IPS-NIHi11 (cell line): Measurements from ENCODE around the gene RMND5B.
"Not testable (repeated sequence)": the region's sequence is repeated elsewhere in the genome, so short reads cannot be mapped to it uniquely, and the experiment has no call there.

Source experiments
- DNase-seq: peaks from one replicate; pipeline ENCODE4 v3.0.0; 2012; ENCODE audit warnings: mixed read lengths, low spot score

The RMND5B gene

DNA sequence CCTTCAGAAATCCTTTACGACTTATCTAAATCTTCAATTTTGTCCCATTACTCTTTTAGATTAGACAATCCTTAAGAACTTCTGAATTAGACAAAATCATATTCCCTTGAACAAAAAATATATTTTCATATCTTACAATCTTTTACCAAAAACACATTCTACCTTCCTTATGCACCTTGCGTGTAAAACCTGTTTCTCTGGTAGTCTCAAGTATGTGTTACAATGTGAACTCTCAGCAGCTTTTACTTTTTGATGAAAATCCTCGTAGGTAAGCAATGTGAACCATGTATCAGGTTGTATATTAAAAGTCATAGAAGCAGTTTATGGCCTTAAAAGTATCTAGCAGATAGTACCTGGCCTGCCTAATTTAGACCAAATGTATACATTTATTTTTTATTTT, 43.6 kb downstream of the RMND5B start:
- no peak for DNase-seq

GRCh38 chr5:178176791-178177190, 46.0 kb downstream of the RMND5B start:
- DNase-seq = no peak

GRCh38 chr5:178177569-178177968, 46.8 kb downstream of the RMND5B start:
- no peak for DNase-seq

- peak; percentile 64 for DNase-seq
These were observed 49.5 kb downstream of the RMND5B start for GRCh38 chr5:178180141-178180863.

DNA sequence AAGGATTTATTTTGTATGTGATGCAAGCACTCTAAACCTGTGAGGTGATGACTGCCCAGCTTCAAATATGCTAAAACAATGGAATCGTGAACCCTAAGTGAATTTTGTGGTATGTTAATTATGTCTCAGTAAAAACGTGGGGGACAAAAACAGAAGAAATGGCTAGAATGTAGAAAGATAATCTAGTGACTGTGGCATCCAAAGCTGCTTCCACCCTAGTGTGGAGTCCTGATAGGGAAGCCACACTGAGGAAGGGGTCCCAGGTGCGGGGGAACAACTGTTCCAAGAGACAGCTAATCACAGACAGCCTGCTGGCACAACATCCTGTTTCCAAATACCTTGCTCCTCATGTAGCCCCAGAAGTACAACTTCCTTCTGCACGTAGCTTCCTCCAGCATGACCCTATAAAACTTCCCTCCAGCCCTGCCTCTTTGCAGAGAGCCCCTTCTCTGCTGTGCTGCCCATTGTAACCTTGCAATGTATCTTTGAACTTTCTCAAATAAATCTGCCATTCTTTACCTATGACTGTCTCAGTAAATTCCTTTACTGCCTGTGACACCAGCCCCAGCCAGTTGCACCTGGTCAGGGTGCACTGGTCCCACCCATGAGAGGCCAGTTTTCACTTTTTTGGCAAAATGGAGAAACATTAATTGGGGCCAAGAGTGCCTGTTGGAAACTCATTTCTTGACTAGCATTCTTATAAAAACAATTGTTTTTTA, 51.5 kb downstream of the RMND5B start:
- DNase-seq = no peak

GRCh38 chr5:178186427-178186826, 55.6 kb downstream of the RMND5B start:
- DNase-seq = no peak

GRCh38 chr5:178187014-178187413, 56.2 kb downstream of the RMND5B start, which contains the start of gene GMCL2:
Gene GMCL2, minus strand, starts transcription at chr5:178187371. Its CDS starts 72 bp downstream, at chr5:178187299.
- no peak for DNase-seq

DNA sequence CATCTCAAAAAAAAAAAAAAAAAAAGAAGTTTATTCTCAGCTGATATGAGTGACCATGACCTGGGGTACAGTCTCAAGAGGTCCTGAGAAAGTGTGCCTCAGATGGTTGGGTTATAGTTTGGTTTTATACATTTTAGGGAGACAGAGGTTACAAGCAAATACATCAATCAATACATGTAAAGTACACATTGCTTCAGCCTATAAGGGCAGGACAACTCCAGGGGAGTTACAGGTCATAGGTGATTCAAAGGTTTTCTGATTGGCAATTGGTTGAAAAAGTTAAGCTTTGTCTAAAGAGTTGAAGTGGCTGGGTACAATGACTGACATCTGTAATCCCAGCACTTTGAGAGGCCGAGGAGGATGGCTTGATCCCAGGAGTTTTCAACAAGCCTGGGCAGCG, 58.6 kb downstream of the RMND5B start:
- no peak for DNase-seq

DNA sequence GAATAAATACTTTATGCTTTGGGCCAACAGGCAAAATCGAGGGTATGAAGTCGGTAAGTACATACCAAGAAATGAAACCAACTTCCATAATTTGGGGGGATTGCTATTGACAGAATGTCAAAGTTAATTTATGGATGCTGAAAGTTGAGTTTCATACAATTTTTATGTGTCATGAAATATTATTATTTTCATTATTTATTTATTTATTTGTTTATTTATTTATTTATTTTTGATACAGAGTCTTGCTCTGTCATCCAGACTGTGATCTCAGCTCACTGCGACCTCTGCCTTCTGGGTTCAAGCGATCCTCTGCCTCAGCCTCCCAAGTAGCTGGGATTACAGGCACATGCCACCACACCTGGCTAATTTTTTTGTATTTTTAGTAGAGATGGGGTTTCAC, 60.8 kb downstream of the RMND5B start:
- no peak for DNase-seq

DNA sequence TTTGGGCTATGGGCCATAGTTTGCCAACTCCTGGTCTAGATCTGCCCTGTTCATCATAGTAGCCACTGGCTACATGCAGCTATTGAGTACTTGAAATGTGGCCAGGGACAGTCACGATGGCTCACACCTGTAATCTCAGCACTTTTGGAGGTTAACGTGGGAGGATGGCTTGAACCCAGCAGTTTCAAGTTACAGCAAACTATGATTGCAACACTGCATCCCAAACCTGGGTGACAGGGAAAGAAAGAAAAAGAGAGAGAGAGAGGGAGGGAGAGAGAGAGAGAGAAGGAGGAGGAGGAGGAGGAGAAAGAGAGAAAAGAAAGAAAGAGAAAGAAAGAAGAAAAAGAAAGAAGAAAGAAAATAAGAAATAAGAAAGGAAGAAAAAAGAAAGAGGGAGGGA, 61.4 kb downstream of the RMND5B start:
- no peak for DNase-seq

DNA sequence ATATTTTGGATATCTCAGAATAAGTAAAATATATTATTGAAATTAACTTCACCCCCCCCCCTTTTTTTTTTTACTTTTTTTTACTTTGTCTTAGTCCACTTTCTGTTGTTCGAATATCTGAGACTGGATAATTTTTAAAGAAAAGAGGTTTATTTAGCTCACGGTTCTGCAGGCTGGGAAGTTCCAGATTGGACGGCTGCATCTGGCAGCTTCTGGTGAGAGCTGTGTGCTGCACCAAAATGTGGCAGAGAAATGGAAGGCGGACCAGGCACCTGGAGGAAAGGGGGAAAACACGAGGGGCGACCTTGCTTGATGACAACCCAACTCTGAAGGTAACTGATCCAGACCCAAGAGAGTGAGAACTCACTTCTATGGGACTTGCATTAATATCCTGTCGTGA, 62.0 kb downstream of the RMND5B start:
- no peak for DNase-seq

DNA sequence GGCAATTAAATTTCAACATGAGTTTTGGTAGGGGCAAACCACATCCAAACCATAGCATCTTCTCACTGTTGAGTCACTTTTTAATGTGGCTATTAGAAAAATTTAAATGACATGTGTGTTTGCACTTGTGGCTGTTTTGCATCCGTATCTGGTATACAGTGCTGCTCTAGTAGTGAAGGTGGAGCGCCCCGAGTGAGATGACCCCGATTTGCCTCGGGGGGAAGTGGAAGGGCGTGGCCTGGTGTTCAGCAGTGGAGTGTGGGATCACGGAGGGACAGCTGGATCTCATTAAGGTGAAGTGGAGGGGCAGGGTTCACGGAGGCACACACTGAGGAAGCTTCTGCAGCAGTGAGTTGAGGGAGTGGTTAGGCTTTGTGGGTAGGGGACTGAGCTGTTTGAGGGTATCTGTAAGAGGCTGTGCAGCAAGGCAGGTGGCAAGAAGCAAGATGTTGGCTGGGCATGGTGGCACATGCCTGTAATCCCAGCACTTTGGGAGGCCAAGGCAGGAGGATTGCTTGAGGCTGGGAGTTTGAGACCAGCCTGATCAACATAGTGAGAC, 62.5 kb downstream of the RMND5B start:
- no peak for DNase-seq

DNA sequence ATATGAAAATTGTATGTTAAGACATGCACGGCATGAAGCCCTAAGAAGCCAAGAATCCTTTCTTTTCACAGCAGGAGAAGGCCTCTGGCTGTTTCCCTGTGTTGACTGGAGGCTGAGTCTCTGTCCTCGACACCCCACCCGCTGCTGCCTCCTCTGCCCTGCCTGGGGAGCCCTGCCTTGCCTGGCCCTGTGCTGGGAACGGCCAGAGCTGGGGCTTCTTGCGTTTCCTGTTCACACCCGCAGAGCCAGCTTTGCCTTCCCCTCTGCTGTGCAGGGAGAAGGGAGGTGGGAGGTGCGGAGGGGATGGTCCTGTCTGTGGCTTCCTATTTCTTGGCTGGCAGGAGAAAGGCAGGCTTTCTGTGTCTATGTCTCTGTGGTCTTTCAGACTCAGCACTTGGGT, 63.2 kb downstream of the RMND5B start:
- DNase-seq = no peak

DNA sequence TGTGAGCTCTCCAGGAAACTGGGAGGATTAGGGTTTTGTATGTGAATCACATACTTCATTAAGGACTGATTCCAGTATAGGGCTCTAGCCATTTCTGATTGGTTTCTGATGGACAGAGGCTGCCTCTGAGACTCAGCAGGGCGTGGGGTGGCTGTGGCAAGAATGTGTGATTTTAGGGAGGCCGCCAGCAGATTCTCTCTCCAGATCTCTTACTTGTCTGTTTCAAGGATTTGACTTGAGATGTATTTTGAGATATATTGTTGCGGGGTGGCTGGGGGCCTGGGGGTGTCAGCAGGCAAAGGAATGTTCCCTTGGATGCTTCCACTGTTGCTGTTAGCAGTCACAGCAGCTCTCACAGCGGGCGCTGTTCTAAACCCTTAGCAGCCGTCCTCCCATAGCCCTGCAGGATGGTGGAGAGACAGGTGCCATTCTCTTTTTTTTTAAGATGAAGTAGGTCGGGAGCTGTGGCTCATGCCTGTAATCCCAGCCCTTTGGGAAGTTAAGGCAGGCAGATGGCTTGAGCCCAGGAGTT, 65.5 kb downstream of the RMND5B start:
- DNase-seq = no peak

- DNase-seq = no peak
These were observed 66.2 kb downstream of the RMND5B start for GRCh38 chr5:178196986-178197385.

GRCh38 chr5:178198151-178198550, 67.3 kb downstream of the RMND5B start:
- not testable (repeated sequence) for DNase-seq

DNA sequence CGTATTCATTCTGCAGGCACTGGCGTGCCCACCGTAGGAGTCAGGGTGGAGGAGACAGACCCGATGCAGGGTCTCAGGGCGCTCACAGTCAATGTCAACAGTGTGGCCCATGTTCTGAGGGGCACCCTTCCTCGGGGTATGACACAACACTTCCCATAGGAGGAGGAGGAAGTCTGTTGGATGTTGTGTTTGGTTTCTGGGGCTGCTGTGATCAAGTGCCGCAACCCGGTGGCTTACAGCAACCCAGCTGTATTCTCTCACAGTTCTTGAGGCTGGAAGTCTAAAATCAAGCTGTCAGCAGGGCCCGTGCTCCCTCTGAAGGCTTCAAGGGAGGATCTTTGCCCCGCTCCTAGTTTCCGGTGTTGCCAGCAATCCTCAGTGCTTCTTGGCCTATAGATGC, 67.9 kb downstream of the RMND5B start:
- DNase-seq = no peak

DNA sequence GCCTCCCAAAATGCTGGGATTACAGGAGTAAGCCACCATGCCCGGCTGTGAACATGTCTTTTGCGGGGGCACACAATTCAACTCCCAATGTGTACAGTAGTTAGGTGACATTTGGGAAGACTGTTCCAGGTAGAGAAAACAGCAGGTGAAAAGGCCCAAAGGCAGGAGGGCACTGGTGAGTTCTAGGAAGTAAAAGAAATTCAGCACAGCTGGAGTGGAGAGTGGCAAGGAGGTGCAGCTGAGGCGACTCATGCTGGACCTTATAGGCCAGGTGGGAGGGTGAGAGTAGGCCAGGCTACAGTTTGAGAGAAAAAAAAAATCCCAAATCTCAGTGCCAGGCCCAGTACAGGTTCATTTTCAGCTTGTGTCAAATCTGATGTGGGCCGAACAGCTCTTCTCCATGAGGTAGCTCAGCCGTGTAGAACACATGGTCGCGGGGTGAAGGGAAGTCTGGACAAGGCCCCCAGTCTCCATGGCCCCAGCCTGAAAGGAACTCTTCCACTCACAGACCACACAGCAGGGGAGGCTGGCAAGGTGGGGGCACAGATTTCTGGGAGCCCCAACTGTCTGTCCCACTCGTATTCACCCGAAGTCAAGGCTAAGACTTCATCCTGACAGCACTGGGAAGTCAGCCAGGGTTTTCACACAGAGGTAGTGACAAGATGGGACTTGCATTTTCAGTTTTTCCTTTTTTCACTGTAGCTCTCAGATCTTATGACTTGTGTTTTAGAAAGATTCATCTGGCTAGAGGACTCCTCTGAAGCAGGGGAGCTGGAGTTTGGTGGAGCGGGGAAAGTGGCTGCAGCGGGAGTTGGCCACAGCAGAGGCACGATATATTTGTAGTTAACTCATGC, 69.0 kb downstream of the RMND5B start:
- DNase-seq = no peak
